HepG2 (cell line): Measurements from ENCODE around the gene DDTL. TPM values are rescaled to one million over a fixed set of nuclear protein-coding genes. Genes with fewer than 3 reads are reported as not detected.

Experiments
- AHR ChIP-seq: IDR thresholded peaks from 2 replicates; pipeline ENCODE4 v1.6.1; 2018; ENCODE audit warnings: missing genetic modification reagents, missing compliant biosample characterization
- HNRNPH1 ChIP-seq: fragments of 200-400 bp; formaldehyde crosslinking; optimal IDR thresholded peaks from 2 replicates; pipeline ENCODE3; 2017; ENCODE audit warnings: mild to moderate bottlenecking, low read depth, low read length
- KAT7 ChIP-seq: IDR thresholded peaks from 2 replicates; pipeline ENCODE4 v1.6.1; 2018; ENCODE audit warnings: borderline replicate concordance, missing compliant biosample characterization
- KDM5A ChIP-seq: fragments of 200-600 bp; sonication (generic); IDR thresholded peaks from 2 replicates; pipeline ENCODE4 v1.7.0; 2018; ENCODE audit warnings: antibody characterized with exemption, mild to moderate bottlenecking, low read length, borderline replicate concordance
- MYNN ChIP-seq: sonication (generic); formaldehyde crosslinking; IDR thresholded peaks from 2 replicates; pipeline ENCODE4 v1.4.0; 2020; ENCODE audit warnings: mild to moderate bottlenecking, low read depth, missing genetic modification reagents
- ONECUT2 ChIP-seq: sonication (generic); formaldehyde crosslinking; IDR thresholded peaks from 2 replicates; pipeline ENCODE4 v1.4.0; 2020; ENCODE audit warnings: missing genetic modification reagents
- PRDM10 ChIP-seq: sonication (generic); formaldehyde crosslinking; IDR thresholded peaks from 2 replicates; pipeline ENCODE4 v1.4.0; 2020; ENCODE audit warnings: low read depth, missing genetic modification reagents
- SALL1 ChIP-seq: sonication (generic); formaldehyde crosslinking; IDR thresholded peaks from 2 replicates; pipeline ENCODE4 v1.8.0; 2022; ENCODE audit warnings: mild to moderate bottlenecking, missing genetic modification reagents
- SKI ChIP-seq: fragments of 450-650 bp; IDR thresholded peaks from one replicate; pipeline ENCODE4 v1.6.1; 2018; ENCODE audit warnings: mild to moderate bottlenecking; ENCODE audit not compliant: partially characterized antibody
- SSRP1 ChIP-seq: IDR thresholded peaks from 2 replicates; pipeline ENCODE4 v1.6.1; 2016; ENCODE audit warnings: control low read depth
- ZBTB20 ChIP-seq: sonication (generic); formaldehyde crosslinking; IDR thresholded peaks from 2 replicates; pipeline ENCODE4 v1.8.1; 2023; ENCODE audit warnings: missing genetic modification reagents, low read depth, mild to moderate bottlenecking, borderline replicate concordance
- ZBTB37 ChIP-seq: sonication (generic); formaldehyde crosslinking; IDR thresholded peaks from 2 replicates; pipeline ENCODE4 v1.4.0; 2020; ENCODE audit warnings: mild to moderate bottlenecking, missing genetic modification reagents
- ZBTB38 ChIP-seq: sonication (generic); formaldehyde crosslinking; IDR thresholded peaks from 2 replicates; pipeline ENCODE4 v1.5.1; 2020; ENCODE audit warnings: mild to moderate bottlenecking, missing genetic modification reagents
- ZBTB49 ChIP-seq: sonication (generic); formaldehyde crosslinking; IDR thresholded peaks from 2 replicates; pipeline ENCODE4 v1.4.0; 2020; ENCODE audit warnings: missing genetic modification reagents, borderline replicate concordance
- ZNF468 ChIP-seq: sonication (generic); formaldehyde crosslinking; IDR thresholded peaks from 2 replicates; pipeline ENCODE4 v1.8.0; 2022; ENCODE audit warnings: mild to moderate bottlenecking, moderate library complexity, missing genetic modification reagents
- ZXDC ChIP-seq: sonication (generic); formaldehyde crosslinking; IDR thresholded peaks from 2 replicates; pipeline ENCODE4 v1.5.0; 2020; ENCODE audit warnings: mild to moderate bottlenecking, missing genetic modification reagents
- polyA plus RNA-seq, 8 experiments: library from polyadenylated mRNA; depleted of rRNA in 3 of 8; stranded (reverse) in 7 of 8; unstranded in 1 of 8; fragments of >200 nt; fragmentation: Illumina TruSeq in 4 of 8; extraction: Trizol in 4 of 8; gene quantifications; 2 replicates each; pipeline versions ENCODE4 v1.2.1 to v1.2.3, GENCODE V29; 2011 to 2016; ENCODE audit warnings: low read depth in 4 of 8, missing spikeins in 1 of 8, mixed read lengths in 1 of 8; ENCODE audit not compliant: insufficient read depth in 1 of 8
- total RNA-seq, 5 experiments: library from RNA; depleted of rRNA; stranded (reverse); fragments of >200 nt; fragmentation: Illumina TruSeq; extraction: Trizol; gene quantifications; 2 replicates each; pipeline ENCODE4 v1.2.3, GENCODE V29; 2016; ENCODE audit warnings: low read depth in 1 of 5

DDTL gene
- total and polyA plus RNA-seq, 2 of the 13 experiments (the other 11 are each of a cell fraction or from before 2014, with no cell fraction given) = 0.31 TPM; not detected in 1

- TF ChIP-seq ZNF468 (CRISPR knock-in tag) (no peak), ZBTB38 (CRISPR knock-in tag) (no peak), AHR (CRISPR knock-in tag) (no peak), SALL1 (CRISPR knock-in tag) (0 out of 2 replicates have a peak, but pooled peaks have one; percentile 12), ZBTB20 (CRISPR knock-in tag) (no peak), KAT7 (CRISPR knock-in tag) (no peak), ZBTB37 (CRISPR knock-in tag) (no peak), ZXDC (CRISPR knock-in tag) (no peak), ONECUT2 (CRISPR knock-in tag) (no peak), SKI (no peak), KDM5A (no peak), HNRNPH1 (no peak), MYNN (CRISPR knock-in tag) (no peak), ZBTB49 (CRISPR knock-in tag) (no peak), PRDM10 (CRISPR knock-in tag) (no peak), SSRP1 (CRISPR knock-in tag) (no peak)
Measured at GRCh38 chr22:24008022-24008283, 41.3 kb downstream of the DDTL start (continued).
